ENCODE results near the gene TRIO. TPM values are rescaled to one million over a fixed set of nuclear protein-coding genes. Genes with fewer than 3 reads are reported as not detected.

The TRIO gene
- total and polyA plus RNA-seq, 2 donors (not counting 3 experiments of a cell fraction or from before 2014, with no cell fraction given): 82.9 to 248 TPM

DNA sequence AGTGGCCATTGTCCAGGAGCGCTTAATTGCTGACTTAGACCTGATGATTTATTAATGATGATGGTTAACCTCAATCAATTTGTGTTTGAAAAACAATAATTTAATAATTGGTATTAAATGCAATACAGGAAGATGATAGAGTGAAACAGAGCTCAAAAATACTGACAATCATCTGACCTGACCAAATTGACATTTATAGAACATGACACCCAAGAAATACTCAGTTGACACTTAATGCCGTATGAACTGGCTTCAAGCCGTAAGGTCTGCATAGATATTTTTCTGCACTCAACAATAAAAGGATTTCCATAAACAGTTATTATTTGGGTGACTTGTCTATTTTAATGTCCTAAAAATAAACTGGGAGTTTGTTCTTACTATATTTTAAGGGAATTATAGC lies 159.2 kb downstream of the TRIO start:
- Histone ChIP-seq H3K9ac (replicated peaks; ENCODE audit: extremely low read depth, insufficient read depth, low read length) (no peak overlapping the region), H3K9me3 (replicated peaks; ENCODE audit: control insufficient read depth, insufficient read depth, low read length) (no peaks in the 10 kb centered on the region), H3K27ac (ENCODE audit: insufficient read depth, low read depth, low read length) (no peak overlapping the region), H2AFZ (ENCODE audit: low read depth, low read length) (no peak overlapping the region), H3K36me3 (ENCODE audit: control insufficient read depth in 2 of 2, extremely low read depth in 1 of 2, insufficient read depth in 2 of 2, low read length in 2 of 2) (peaks cover 17 to 20% of the 10 kb centered on the region in 2 experiments), H3K79me2 (ENCODE audit: control insufficient read depth, insufficient read depth, low read length) (peaks cover 79% of the 10 kb centered on the region), H3K9me1 (replicated peaks; ENCODE audit: control insufficient read depth, extremely low read depth, insufficient read depth, low read length) (no peaks in the 10 kb centered on the region), H3K4me1 (ENCODE audit: control insufficient read depth, extremely low read depth, insufficient read depth, low read length) (peaks cover 3% of the 10 kb centered on the region), H4K20me1 (replicated peaks; ENCODE audit: control insufficient read depth, extremely low read depth, insufficient read depth, low read length) (no peaks in the 10 kb centered on the region), H3K4me2 (ENCODE audit: insufficient read depth, low read length) (no peak overlapping the region), H3K4me3 (replicated peaks in 1 of 3; ENCODE audit: insufficient read depth in 1 of 3, low read depth in 1 of 3, low read length in 3 of 3) (no peak overlapping the region), H3K27me3 (ENCODE audit: control insufficient read depth in 2 of 2, insufficient read depth in 2 of 2, low read length in 2 of 2) (no peaks in the 10 kb centered on the region)
- BruUV-seq (replicated peaks): no TSS peak
- CTCF ChIA-PET: interaction anchor here (1.4 kb wide), 1 partner anchor 14 kb away, joined by 3 read pairs; no protein-coding TSS in a partner anchor
- intact Hi-C loops (cut with micrococcal nuclease) (no loop called here), dilution Hi-C loops (cut with MboI; ENCODE audit: extremely low pct_ligation_motif_present, low sequenced_read_pairs) (no loop called here)
- no peak for FAIRE-seq
- DNase-seq (ENCODE audit: low read depth, low spot score): no peak
- no peak for TF ChIP-seq MAX (IDR thresholded peaks at IDR 0.05; ENCODE audit: insufficient read depth, insufficient read length)
- TF ChIP-seq FOS (IDR thresholded peaks at IDR 0.05; ENCODE audit: borderline replicate concordance, insufficient read depth, low read length): no peak
- TF ChIP-seq CTCF (IDR thresholded peaks at IDR 0.05; ENCODE audit: extremely low read depth in 1 of 2, insufficient read depth in 1 of 2, low read depth in 1 of 2, low read length in 2 of 2): no peak
- POLR2A ChIA-PET: no interaction called here

DNA sequence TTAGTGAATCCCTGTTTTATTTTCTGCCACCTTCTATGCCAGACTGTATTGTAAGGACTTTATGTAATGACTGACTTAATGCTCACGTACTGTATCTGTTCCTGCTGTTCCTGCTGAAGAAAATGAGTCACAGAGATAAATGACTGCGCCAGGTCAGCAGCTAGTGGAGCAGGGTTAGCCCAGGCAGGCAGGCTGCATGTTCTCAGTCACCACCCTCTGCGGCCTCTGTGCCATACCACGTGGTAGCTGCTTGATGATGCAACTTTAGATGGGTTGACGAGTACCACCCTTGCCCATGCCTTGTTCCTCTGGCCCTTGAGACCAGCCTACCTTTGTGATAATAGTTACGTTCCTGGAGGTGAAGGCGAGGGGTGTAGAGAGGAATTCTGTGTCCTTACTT lies 161.9 kb downstream of the TRIO start:
- dilution Hi-C loops (cut with MboI; ENCODE audit: extremely low pct_ligation_motif_present, low sequenced_read_pairs) (no loop called here), intact Hi-C loops (cut with micrococcal nuclease) (no loop called here)
- Histone ChIP-seq H4K20me1 (replicated peaks; ENCODE audit: control insufficient read depth, extremely low read depth, insufficient read depth, low read length) (no peaks in the 10 kb centered on the region), H3K27ac (ENCODE audit: insufficient read depth, low read depth, low read length) (no peak overlapping the region), H3K4me1 (ENCODE audit: control insufficient read depth, extremely low read depth, insufficient read depth, low read length) (peaks cover 3% of the 10 kb centered on the region), H3K4me2 (ENCODE audit: insufficient read depth, low read length) (no peak overlapping the region), H3K79me2 (ENCODE audit: control insufficient read depth, insufficient read depth, low read length) (peaks cover 83% of the 10 kb centered on the region), H3K9me1 (replicated peaks; ENCODE audit: control insufficient read depth, extremely low read depth, insufficient read depth, low read length) (no peaks in the 10 kb centered on the region), H3K36me3 (ENCODE audit: control insufficient read depth in 2 of 2, extremely low read depth in 1 of 2, insufficient read depth in 2 of 2, low read length in 2 of 2) (peaks cover 6 to 20% of the 10 kb centered on the region in 2 experiments), H3K9me3 (replicated peaks; ENCODE audit: control insufficient read depth, insufficient read depth, low read length) (no peaks in the 10 kb centered on the region), H3K27me3 (ENCODE audit: control insufficient read depth in 2 of 2, insufficient read depth in 2 of 2, low read length in 2 of 2) (no peaks in the 10 kb centered on the region), H3K4me3 (replicated peaks in 1 of 3; ENCODE audit: insufficient read depth in 1 of 3, low read depth in 1 of 3, low read length in 3 of 3) (no peak overlapping the region), H3K9ac (replicated peaks; ENCODE audit: extremely low read depth, insufficient read depth, low read length) (no peak overlapping the region), H2AFZ (ENCODE audit: low read depth, low read length) (no peak overlapping the region)
- CTCF ChIA-PET: interaction anchor here (1.0 kb wide), 1 partner anchor 196 kb away, joined by 4 read pairs; no protein-coding TSS in a partner anchor
- BruUV-seq (replicated peaks): no TSS peak
- POLR2A ChIA-PET: no interaction called here
- peak; percentile 62 for FAIRE-seq
- peak; percentile 33 for DNase-seq (ENCODE audit: low read depth, low spot score)
- no peak for TF ChIP-seq EZH2 (IDR thresholded peaks at IDR 0.05; ENCODE audit: borderline replicate concordance, low read depth, low read length, severe bottlenecking)
- TF ChIP-seq MAX (IDR thresholded peaks at IDR 0.05; ENCODE audit: insufficient read depth, insufficient read length): no peak
- no peak for TF ChIP-seq GATA2 (IDR thresholded peaks at IDR 0.05; ENCODE audit: insufficient read depth, insufficient read length, low read depth, low read length)
- peak; percentile 25 for TF ChIP-seq POLR2AphosphoS5 (IDR thresholded peaks at IDR 0.05; ENCODE audit: insufficient read depth, low read depth, low read length)
- no peak for TF ChIP-seq JUN (IDR thresholded peaks at IDR 0.05; ENCODE audit: borderline replicate concordance, insufficient read depth, insufficient read length, low read depth)
- peak; percentile 54 for TF ChIP-seq FOS (IDR thresholded peaks at IDR 0.05; ENCODE audit: borderline replicate concordance, insufficient read depth, low read length)
- no peak for TF ChIP-seq POLR2A (IDR thresholded peaks at IDR 0.05; ENCODE audit: low read depth, low read length)
